C4-2B (cell line): ENCODE data around the gene KLRC3.
"Not testable (repeated sequence)": the region's sequence is repeated elsewhere in the genome, so short reads cannot be mapped to it uniquely, and the experiment has no call there.

Experiments used
- H3K27ac ChIP-seq: fragments of 450-650 bp; 2 replicates; pipeline ENCODE4 v1.5.1; 2017
- ZFX ChIP-seq: fragments of 450-650 bp; IDR thresholded peaks from 2 replicates; pipeline ENCODE4 v1.6.1; 2017
- TF ChIP-seq, protein P1 (sequence below): fragments of 450-650 bp; conservative IDR thresholded peaks from 2 replicates; pipeline ENCODE4 v1.5.1; 2017; ENCODE audit warnings: mild to moderate bottlenecking

The KLRC3 gene

DNA sequence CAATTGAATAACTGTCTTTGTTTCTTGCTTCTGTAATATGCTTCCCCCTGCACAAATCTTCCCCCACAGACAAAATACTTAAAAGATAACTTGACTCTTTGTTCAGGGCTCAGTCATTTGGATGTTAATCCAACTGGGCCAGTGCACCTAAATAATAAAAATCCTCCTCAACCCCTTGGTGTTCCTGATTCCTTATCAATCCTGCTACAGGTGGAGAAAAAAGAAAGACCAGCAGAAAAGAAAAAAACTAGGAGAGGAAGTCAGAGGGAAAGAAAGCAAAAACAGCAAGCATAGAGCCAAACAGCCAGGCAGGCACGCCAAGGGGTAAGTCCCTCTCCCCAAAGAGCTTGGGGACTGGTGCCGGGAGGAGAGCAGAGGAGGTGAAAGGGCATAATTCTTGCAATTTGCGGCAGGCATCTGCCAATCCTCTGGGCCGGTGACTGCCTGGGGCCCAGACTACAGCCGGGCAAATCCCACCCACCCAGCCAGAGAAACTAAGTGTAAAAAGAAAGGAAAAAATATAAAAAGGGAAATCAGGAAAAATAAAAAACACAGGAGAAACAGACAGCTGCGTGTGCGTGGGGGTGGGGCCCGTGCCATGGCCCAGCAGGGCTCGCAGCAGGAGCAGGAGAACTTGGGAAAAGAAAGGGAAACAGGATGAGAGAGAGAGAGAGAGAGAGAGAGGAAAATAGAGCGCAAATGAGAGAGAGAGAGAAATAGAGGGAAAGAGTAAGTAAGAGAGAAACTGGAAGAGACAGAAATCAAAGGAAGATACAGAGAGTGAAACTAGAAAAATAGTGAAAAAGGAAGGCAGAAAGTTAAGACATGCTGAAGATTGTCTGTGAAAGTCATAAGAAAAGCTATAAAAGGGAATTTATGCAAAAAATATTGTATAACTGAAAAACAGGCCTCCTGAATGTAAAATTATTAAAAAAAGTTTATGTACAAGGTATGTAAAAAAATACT lies 51.9 kb downstream of the KLRC3 start:
- no peak overlapping the region for H3K27ac ChIP-seq
- TF ChIP-seq, protein P1, sequence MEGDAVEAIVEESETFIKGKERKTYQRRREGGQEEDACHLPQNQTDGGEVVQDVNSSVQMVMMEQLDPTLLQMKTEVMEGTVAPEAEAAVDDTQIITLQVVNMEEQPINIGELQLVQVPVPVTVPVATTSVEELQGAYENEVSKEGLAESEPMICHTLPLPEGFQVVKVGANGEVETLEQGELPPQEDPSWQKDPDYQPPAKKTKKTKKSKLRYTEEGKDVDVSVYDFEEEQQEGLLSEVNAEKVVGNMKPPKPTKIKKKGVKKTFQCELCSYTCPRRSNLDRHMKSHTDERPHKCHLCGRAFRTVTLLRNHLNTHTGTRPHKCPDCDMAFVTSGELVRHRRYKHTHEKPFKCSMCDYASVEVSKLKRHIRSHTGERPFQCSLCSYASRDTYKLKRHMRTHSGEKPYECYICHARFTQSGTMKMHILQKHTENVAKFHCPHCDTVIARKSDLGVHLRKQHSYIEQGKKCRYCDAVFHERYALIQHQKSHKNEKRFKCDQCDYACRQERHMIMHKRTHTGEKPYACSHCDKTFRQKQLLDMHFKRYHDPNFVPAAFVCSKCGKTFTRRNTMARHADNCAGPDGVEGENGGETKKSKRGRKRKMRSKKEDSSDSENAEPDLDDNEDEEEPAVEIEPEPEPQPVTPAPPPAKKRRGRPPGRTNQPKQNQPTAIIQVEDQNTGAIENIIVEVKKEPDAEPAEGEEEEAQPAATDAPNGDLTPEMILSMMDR = no peak
- TF ChIP-seq ZFX = no peak

DNA sequence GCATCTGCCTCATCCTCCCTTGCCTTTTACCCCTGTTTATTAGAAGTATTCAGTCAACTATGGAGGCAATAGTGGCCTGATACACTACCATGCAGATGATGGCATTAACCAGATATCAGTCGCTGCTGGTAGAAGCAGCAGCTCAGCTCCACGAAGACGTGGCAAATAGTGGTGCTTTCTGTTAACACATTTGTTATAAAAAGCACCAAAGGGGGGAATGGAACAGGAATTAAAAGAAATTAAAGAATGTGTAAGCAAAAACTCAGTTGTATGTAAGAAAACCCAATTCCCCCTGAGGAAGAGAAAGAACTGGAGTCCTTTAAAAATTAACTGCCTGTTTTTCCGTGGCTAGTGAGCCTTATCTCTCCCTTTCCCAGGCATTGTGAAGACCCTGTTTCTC lies 52.7 kb downstream of the KLRC3 start:
- H3K27ac ChIP-seq = not testable (repeated sequence)

DNA sequence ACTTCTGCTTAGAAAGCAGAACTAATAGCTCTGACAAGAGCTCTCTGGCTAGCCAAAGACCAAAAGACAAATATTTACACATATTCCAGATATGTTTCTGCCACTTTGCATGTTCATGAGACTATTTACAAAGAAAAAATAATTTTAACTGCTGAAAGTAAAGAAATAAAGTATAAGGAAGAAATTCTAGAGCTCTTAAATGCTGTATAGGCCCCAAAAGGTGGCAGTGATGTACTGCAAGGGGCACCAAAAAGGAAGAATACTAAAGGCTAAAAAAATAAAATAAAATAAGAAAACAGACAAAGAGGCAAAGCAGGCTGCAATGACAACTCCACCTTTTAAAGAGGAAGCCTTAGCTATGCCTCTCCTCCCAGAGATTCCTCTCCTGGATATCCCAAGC lies 53.5 kb downstream of the KLRC3 start:
- no peak for TF ChIP-seq ZFX
- TF ChIP-seq, protein P1 = peak; percentile 40
- H3K27ac ChIP-seq = no peak overlapping the region

DNA sequence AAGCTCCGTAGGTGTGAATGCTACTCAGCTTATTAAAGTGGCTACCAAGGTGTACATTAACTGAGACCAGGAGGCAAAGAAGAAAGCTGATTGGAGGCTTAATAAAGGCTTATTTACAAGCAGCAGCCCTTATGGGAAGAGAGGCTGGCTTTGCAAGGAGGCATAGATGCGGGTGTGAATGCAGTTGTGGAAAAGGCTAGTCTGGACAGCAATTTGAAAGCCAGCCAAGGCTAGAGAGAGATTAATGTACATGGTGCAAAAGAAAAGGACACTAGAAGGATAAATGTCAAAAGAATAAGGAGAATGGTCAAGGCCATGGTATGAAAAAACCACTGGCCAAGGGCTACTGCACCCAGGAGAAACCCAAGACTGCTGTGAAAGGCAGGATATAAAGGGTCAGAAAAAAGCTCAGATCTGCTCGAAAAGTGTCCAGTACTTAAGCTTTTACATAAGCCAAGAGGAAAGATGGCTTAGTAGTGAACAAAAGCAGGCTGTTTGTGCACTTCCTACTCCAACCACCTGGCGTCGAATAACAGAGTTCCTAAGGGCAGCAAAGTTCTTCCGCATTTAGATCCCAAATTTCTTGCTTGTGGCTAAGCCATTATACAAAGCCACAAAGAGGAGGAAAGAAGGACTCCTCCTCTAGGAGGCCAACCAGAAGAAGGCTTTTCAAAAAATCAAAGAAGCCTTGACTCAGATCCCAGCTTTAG lies 54.5 kb downstream of the KLRC3 start:
- peak overlapping the region; percentile 84; the same call in 1 of the 2 replicates for H3K27ac ChIP-seq
- TF ChIP-seq, protein P1 = peak; percentile 21
- no peak for TF ChIP-seq ZFX

DNA sequence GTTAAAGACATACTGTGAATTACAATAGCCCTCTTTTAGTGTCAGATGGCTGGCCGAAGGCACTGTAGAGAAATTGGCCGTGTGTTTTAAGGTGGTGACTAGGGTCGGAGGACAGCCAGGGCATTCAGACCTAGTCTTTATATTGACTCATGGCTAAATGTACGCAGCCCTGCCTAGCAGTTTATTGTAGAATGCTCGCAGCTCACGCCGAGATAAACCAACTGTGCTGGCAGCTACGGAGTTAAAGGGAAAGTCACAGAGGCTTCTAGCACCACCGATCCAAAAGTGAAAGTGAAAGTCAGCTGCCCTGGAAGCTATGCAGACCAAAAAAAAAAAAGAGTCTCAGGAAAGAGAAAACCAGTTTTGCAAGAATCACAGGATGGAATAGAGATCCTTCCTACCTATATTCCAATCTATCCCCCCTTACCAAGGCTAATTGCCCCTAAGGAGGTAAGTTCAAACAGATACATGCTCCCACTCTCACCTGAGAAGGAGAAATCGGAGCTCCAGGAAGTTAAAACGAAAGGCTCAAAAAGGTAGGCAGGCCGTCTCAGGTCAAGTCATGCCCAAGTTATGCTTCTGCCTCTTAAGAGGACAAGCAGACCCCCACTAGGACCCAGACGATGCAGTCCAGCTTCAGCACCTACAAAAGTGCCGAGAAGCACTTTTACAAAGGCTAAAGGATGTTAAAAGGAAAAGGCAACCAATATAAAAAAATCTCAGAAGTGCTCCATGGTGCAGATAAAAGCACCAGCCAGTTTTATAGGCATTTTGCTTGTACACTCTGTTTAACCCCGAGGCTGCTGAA lies 55.4 kb downstream of the KLRC3 start:
- H3K27ac ChIP-seq = peak overlapping the region; percentile 84
- TF ChIP-seq, protein P1 = no peak
- TF ChIP-seq ZFX = no peak

DNA sequence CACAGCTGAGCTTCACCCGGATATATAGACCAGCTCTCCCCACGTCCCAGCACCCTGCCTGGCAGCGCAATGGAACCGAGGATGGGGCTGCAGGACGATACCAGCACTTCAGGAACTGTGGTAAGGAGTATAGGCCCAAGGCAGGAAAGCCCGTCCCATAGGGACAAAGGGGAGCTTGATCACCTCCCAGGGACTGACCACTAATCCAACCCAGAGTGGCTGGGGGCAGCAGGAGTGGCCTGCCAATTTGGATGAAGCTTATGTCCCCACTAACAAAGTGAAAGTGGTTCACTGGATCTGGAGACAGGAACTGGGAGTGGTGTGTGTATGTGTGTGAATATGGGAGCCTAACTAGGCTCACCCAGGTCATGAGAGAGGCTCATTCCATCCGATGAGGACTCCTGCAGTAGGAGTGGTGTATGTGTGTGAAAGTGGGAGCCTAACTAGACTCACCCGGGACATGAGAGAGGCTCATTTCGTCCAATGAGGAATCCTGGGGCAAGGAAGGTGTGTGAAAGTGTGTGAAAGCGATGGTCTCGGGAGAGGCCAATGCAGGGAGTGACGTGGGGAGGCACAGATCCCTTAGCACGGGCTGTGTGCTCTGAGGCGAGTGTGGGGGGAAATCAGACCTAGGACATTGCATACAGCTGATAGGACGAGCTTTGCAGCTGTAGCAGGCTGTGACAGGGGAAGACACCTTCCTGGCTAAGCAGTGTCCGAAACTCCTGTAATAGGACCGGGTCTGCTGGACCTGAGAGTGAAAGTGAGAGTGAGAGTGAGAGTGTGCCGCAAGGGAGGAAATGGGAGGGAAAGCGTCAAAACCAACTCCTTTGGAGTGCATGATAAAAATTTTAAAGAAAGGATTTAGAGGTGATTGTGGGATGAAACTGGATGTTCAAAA lies 56.2 kb downstream of the KLRC3 start:
- no peak for TF ChIP-seq ZFX
- TF ChIP-seq, protein P1 = no peak
- peak overlapping the region; percentile 84 for H3K27ac ChIP-seq

DNA sequence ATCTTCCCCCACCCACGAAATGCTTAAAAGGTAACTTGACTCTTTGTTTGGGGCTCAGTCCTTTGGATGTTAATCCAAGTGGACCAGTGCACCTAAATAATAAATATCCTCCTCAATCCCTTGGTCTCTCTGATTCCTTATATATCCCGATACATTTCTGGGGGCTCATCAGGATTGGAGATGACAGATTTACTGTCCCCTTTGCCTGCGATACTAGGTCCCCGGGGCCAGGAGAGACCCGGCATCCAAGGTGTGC lies 56.8 kb downstream of the KLRC3 start:
- H3K27ac ChIP-seq = peak overlapping the region; percentile 84

More for the DNA sequence above, 56.8 kb downstream of the KLRC3 start:
- TF ChIP-seq, protein P1 = no peak
- TF ChIP-seq ZFX = no peak
